ENCODE results near the gene FRZB.

Gene FRZB

DNA sequence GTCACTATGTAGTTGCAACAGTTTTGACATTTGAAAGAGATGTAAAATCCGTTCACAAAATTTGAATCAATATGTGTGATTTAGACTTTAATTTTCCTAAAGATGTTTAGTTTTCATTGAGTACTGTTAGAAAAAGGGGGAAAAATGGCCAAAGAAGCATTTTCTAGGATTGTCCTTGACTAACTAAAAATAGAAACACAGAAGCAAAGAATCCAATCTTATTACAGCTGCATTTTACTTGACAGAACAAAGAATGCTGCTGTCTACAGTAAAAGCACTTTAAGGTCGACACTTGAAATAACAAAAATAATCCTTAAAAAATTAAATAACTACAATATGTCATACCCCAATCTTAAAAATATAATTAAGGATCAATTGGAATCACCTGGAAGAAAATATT is 48.9 kb downstream of the FRZB start:
- TF ChIP-seq, protein P1, sequence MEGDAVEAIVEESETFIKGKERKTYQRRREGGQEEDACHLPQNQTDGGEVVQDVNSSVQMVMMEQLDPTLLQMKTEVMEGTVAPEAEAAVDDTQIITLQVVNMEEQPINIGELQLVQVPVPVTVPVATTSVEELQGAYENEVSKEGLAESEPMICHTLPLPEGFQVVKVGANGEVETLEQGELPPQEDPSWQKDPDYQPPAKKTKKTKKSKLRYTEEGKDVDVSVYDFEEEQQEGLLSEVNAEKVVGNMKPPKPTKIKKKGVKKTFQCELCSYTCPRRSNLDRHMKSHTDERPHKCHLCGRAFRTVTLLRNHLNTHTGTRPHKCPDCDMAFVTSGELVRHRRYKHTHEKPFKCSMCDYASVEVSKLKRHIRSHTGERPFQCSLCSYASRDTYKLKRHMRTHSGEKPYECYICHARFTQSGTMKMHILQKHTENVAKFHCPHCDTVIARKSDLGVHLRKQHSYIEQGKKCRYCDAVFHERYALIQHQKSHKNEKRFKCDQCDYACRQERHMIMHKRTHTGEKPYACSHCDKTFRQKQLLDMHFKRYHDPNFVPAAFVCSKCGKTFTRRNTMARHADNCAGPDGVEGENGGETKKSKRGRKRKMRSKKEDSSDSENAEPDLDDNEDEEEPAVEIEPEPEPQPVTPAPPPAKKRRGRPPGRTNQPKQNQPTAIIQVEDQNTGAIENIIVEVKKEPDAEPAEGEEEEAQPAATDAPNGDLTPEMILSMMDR (conservative IDR thresholded peaks at IDR 0.05) = no peak
- TF ChIP-seq ZFX (IDR thresholded peaks at IDR 0.05) = no peak
- H3K27ac ChIP-seq = no peak overlapping the region

DNA sequence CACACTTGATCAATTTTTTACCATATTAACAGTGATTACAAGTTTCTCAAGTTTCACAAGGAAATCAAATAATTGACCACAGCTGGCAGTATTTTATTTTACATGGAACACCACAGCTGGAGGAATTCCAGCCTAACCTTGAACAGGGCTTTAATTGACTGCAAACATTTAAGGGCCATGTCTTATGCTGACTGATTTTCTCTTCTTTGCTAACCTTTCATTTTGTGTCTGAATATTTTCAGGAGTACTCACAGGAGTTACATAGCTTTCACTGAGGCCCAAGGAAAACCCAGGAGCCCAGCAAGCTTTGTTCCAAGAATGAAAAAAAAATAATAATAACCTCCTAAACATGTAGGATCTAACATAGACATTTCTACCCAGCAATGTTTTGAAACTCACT is 49.6 kb downstream of the FRZB start:
- TF ChIP-seq ZFX (IDR thresholded peaks at IDR 0.05) = no peak
- TF ChIP-seq, protein P1 (conservative IDR thresholded peaks at IDR 0.05) = no peak
- H3K27ac ChIP-seq = no peak overlapping the region

DNA sequence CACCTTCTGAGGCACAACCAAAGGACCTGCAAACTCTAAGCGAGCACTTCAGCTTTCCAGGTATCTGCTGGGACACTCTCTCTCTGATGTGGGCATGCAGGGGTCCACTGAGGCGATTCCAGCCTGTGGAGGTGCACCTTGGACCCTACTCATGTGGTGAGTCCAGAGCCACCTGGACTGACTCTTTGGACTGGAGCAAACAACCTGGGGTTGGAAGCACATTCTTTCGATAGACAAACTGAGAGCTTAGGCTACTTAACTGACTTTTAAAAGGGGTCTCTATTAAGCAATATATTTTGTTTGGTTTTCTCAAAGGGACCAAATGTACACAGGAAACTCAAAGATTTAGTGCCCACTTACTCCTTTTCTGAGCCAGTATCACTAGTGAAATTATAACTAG is 51.6 kb downstream of the FRZB start:
- H3K27ac ChIP-seq = no peak overlapping the region
- no peak for TF ChIP-seq ZFX (IDR thresholded peaks at IDR 0.05)
- TF ChIP-seq, protein P1 (conservative IDR thresholded peaks at IDR 0.05) = no peak

DNA sequence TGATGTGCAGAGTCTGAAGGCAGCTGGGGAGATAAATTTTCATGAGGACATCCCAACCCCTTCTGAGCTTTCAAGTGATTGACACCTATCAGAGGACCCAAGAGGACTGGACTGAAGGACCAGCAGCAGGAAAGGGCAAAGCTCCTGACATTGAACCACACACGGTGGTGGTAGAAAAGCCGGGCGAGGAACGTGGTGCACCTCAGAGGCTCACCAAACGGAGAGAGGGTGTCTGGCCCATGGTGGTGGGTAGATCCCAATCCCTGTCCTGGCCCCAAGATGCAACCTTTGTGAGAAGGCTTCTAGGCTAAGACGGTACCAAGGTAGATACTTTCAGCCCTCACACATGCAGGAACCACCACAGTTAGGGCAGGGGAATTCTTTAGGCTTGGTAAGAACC is 52.1 kb downstream of the FRZB start:
- no peak overlapping the region for H3K27ac ChIP-seq
- TF ChIP-seq, protein P1 (conservative IDR thresholded peaks at IDR 0.05) = no peak
- TF ChIP-seq ZFX (IDR thresholded peaks at IDR 0.05) = no peak

DNA sequence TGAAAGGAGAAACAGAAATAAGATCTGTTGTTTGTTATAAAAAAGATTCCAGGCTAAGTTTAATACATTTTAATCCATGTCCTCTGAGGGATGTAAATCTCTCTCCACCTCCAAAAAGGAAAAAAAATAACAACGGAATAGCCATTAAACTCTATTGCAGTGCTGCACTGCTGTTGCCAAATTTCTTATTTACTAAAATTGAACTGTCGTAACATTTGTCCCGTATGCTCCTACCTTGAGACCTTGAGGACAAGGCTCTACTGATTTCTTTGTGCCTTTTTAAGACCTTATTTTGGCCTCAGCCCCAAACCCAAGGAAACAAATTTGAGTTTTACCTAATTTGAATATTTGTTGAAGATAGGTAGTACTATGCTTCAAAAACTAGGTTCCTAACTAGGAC is 56.4 kb downstream of the FRZB start:
- H3K27ac ChIP-seq = no peak overlapping the region
- TF ChIP-seq ZFX (IDR thresholded peaks at IDR 0.05) = no peak
- TF ChIP-seq, protein P1 (conservative IDR thresholded peaks at IDR 0.05) = no peak

DNA sequence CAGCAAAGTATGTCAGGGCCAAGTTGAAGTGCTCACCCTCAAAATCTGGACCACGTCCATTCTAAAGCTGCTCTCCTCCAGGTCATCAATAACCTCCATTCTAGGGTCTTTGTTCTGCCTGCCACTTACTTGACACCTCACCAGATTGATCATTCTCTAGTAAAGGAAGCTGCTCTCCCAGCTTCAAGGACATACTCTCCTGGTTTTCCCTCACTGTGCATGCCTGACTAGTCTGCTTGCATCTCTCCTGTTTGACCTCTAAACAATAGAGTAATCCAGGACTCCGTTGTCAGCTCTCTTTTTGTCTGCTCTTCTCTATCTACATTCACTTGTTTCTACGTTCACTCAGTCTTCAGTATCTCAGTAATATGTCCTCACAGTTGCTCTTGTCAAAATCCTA is 59.1 kb downstream of the FRZB start:
- TF ChIP-seq, protein P1 (conservative IDR thresholded peaks at IDR 0.05) = no peak
- no peak for TF ChIP-seq ZFX (IDR thresholded peaks at IDR 0.05)
- no peak overlapping the region for H3K27ac ChIP-seq

DNA sequence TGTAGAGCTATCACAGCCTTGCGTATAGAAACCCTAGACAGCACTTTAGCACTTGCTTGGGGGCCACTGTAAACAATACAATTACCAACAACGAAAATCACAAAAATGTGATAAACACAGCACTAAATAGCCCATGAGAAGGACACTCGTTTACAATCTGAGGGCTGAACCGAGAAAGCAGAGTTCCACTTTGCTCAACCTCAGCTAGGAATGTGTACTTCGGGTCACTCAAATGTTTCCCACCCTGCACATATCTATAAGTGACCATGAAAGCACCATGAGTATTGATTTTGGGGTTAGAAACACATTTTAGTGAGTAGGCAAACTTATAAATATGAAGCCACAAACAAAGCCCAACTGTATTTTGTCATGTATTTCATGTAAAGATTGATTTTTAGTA is 62.3 kb downstream of the FRZB start:
- TF ChIP-seq, protein P1 (conservative IDR thresholded peaks at IDR 0.05) = no peak
- no peak for TF ChIP-seq ZFX (IDR thresholded peaks at IDR 0.05)
- H3K27ac ChIP-seq = no peak overlapping the region

Data from C4-2B (cell line).